KMS-11 (cell line): Measurements from ENCODE around the gene FAM170B.

Experiments
- H2AFZ ChIP-seq: fragments of 200-600 bp; sonication (generic); 2 replicates; pipeline ENCODE4 v1.6.1; 2016; ENCODE audit warnings: antibody characterized with exemption, mixed run types, low read depth
- H3K27ac ChIP-seq: fragments of 200-600 bp; sonication (generic); 2 replicates; pipeline ENCODE4 v1.6.1; 2016; ENCODE audit warnings: mild to moderate bottlenecking, mixed run types
- H3K27me3 ChIP-seq: fragments of 200-600 bp; sonication (generic); 2 replicates; pipeline ENCODE4 v1.6.1; 2017; ENCODE audit warnings: mild to moderate bottlenecking, low read depth, mixed run types, moderate library complexity; ENCODE audit not compliant: insufficient read depth
- H3K36me3 ChIP-seq: fragments of 200-600 bp; sonication (generic); 2 replicates; pipeline ENCODE4 v1.6.1; 2017; ENCODE audit warnings: mild to moderate bottlenecking, mixed run types; ENCODE audit not compliant: insufficient read depth
- H3K4me1 ChIP-seq: fragments of 200-600 bp; sonication (generic); 2 replicates; pipeline ENCODE4 v1.6.1; 2016; ENCODE audit warnings: mild to moderate bottlenecking, low read depth, mixed run types; ENCODE audit not compliant: poor library complexity, severe bottlenecking
- H3K4me2 ChIP-seq: fragments of 200-600 bp; sonication (generic); 2 replicates; pipeline ENCODE4 v1.7.0; 2016; ENCODE audit warnings: mild to moderate bottlenecking, mixed run types
- H3K4me3 ChIP-seq: fragments of 200-600 bp; sonication (generic); IDR thresholded peaks from 2 replicates; pipeline ENCODE4 v1.6.1; 2017; ENCODE audit warnings: low read depth, low read length, mixed read lengths; ENCODE audit not compliant: insufficient read depth
- H3K79me2 ChIP-seq: fragments of 200-600 bp; sonication (generic); 2 replicates; pipeline ENCODE4 v1.6.1; 2016; ENCODE audit warnings: low read depth, mixed run types; ENCODE audit not compliant: insufficient read depth
- H3K9ac ChIP-seq: fragments of 200-600 bp; sonication (generic); 2 replicates; pipeline ENCODE4 v1.6.1; 2016; ENCODE audit warnings: mild to moderate bottlenecking, mixed run types
- H4K20me1 ChIP-seq: fragments of 200-600 bp; sonication (generic); 2 replicates; pipeline ENCODE4 v1.6.1; 2016; ENCODE audit warnings: mild to moderate bottlenecking, mixed run types; ENCODE audit not compliant: insufficient read depth
- TF ChIP-seq, protein P1 (sequence below): fragments of 200-600 bp; sonication (generic); conservative IDR thresholded peaks from 2 replicates; pipeline ENCODE4 v1.6.1; 2017; ENCODE audit warnings: low read depth, mild to moderate bottlenecking, antibody characterized with exemption, low read length, moderate library complexity, mixed read lengths

The FAM170B gene

DNA sequence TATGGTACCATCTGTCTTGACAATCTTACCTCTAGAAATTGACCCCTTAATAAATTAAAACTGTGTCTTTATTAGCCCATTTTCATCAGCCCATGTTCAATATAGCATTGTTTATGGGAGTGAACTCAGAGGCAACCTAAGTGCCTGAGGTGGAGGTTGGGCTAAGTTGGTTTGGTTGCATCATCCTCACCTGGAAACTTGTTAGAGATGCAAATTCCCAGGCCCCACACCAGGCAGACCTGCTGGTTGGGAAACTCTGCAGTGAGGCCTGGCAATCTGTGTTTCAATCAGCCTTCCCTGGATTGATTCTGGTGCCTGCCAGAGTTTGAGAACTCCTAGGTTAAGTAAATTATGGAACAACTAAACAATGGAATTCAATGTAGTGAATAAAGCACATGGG lies 9.4 kb upstream of the FAM170B start:
- no peak overlapping the region for H2AFZ ChIP-seq
- no peaks in the 10 kb centered on the region for H3K27me3 ChIP-seq
- no peaks in the 10 kb centered on the region for H3K36me3 ChIP-seq
- no peak overlapping the region for H3K4me3 ChIP-seq
- no peaks in the 10 kb centered on the region for H3K79me2 ChIP-seq
- TF ChIP-seq, protein P1, sequence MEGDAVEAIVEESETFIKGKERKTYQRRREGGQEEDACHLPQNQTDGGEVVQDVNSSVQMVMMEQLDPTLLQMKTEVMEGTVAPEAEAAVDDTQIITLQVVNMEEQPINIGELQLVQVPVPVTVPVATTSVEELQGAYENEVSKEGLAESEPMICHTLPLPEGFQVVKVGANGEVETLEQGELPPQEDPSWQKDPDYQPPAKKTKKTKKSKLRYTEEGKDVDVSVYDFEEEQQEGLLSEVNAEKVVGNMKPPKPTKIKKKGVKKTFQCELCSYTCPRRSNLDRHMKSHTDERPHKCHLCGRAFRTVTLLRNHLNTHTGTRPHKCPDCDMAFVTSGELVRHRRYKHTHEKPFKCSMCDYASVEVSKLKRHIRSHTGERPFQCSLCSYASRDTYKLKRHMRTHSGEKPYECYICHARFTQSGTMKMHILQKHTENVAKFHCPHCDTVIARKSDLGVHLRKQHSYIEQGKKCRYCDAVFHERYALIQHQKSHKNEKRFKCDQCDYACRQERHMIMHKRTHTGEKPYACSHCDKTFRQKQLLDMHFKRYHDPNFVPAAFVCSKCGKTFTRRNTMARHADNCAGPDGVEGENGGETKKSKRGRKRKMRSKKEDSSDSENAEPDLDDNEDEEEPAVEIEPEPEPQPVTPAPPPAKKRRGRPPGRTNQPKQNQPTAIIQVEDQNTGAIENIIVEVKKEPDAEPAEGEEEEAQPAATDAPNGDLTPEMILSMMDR: no peak
- no peaks in the 10 kb centered on the region for H4K20me1 ChIP-seq
- H3K4me2 ChIP-seq: no peak overlapping the region
- H3K4me1 ChIP-seq: no peaks in the 10 kb centered on the region
- no peak overlapping the region for H3K9ac ChIP-seq
- no peak overlapping the region for H3K27ac ChIP-seq

DNA sequence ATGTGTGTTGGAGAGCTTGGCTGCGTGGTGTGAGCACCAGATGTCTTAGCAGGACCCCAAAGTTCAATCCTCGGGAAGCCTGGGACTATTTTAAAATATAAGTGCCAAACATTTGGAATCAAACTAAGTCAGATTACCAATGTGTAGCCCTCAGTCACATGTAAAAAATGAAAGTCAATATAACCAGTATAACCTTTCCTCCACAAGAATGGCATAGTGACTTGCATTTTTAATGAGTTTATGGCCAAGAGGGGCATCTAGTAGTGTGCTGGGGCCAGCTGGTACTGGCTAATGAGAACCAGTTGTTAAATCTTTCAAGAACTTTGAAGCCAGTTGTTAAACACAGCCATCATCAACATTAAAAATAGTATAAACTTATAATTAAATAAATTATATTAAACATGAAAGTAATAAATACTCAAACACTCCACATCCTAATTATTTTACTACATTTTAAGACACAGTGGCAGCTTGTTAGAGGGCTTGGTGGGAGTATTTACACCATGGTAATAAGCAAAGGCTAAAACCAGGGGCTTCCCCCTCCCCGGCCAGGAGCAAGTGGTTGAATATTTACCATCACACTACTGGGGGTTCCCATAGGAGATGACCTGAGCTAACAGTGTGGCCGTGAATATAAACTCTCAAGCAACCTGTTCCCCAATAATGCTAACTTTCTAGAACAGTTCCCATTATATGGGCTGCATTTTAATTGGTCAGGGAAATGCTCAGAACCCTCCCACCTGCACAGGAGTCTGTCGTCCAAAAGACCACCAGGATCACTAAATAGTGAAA lies 7.9 kb upstream of the FAM170B start:
- H3K27me3 ChIP-seq: no peaks in the 10 kb centered on the region
- H3K36me3 ChIP-seq: no peaks in the 10 kb centered on the region
- H3K4me1 ChIP-seq: no peaks in the 10 kb centered on the region
- no peak overlapping the region for H3K9ac ChIP-seq
- H3K79me2 ChIP-seq: no peaks in the 10 kb centered on the region
- H2AFZ ChIP-seq: no peak overlapping the region
- no peak overlapping the region for H3K4me2 ChIP-seq
- no peak overlapping the region for H3K27ac ChIP-seq
- no peaks in the 10 kb centered on the region for H4K20me1 ChIP-seq
- TF ChIP-seq, protein P1: no peak
- no peak overlapping the region for H3K4me3 ChIP-seq

DNA sequence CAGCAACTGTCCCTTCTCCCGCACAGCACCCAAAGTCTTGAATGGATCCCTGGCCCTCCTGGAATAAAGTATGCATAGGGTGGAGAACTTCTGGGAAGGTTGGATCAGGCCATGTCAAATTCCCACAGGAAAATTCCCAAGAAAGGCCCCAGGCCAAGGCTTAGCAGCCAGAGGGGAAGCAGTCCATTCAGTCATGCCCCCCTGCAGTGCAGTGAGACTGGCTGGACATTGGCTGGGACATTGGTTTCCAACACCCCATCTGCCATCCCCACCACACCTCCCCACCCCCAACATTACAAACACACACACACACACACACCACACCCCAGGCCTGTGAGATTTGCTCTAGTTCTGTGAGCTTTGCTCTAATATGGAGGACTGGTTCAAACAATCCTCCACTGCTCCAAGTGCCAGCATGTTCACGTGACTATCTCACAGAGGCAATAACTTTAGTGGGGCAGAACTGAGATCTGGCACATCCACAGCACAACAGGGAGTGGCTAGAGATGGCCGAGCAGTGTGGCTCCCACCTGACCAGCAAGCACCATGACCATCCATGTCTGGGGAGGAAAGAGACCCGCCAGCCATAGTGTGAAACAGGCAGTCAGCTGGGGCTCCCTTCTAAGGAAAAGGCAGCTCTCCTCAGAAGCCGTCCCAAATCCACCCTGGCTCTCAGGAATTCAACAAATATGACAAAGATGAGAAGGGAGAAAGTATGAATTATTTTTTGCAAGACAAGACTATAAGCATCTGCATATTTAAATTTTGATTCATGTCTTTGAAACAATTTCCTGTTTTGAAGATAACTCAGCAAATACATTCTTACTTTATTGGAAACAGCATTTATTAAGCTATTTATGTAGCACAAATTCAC lies 6.7 kb upstream of the FAM170B start:
- Histone ChIP-seq H3K36me3 (no peaks in the 10 kb centered on the region), H3K4me1 (no peaks in the 10 kb centered on the region), H3K27ac (no peak overlapping the region), H4K20me1 (no peaks in the 10 kb centered on the region), H3K9ac (no peak overlapping the region), H3K4me2 (no peak overlapping the region), H3K27me3 (no peaks in the 10 kb centered on the region), H2AFZ (no peak overlapping the region), H3K4me3 (no peak overlapping the region), H3K79me2 (no peaks in the 10 kb centered on the region)
- TF ChIP-seq, protein P1: no peak

DNA sequence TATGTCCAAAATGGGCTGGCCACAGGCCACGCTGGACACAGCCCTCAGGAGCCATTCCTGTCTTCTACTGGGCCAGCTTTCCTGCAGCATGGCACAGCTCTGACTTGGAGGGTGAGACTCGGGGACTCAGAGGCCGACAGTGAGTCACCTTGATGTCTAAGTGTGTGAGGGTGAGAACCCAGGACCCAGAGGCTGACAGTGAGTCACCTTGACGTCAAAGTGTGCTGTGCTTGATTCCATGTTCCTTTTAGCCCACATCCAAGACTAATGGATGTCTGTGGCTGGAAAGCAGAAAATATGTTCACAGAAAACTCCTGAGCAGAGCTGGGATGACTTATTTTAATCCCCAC lies 6.0 kb upstream of the FAM170B start:
- Histone ChIP-seq H3K4me1 (no peaks in the 10 kb centered on the region), H3K27ac (no peak overlapping the region), H2AFZ (no peak overlapping the region), H3K36me3 (no peaks in the 10 kb centered on the region), H3K4me3 (no peak overlapping the region), H4K20me1 (no peaks in the 10 kb centered on the region), H3K79me2 (no peaks in the 10 kb centered on the region), H3K9ac (no peak overlapping the region), H3K27me3 (no peaks in the 10 kb centered on the region), H3K4me2 (no peak overlapping the region)
- TF ChIP-seq, protein P1: no peak
